Forelimb muscle (tissue), 1 donor: ENCODE results near the gene TRIM50. TPM values are rescaled to one million over a fixed set of nuclear protein-coding genes. Genes with fewer than 3 reads are reported as not detected.
"Not testable (repeated sequence)": the region's sequence is repeated elsewhere in the genome, so short reads cannot be mapped to it uniquely, and the experiment has no call there.

Experiments
- DNase-seq: peaks from one replicate; pipeline ENCODE4 v3.0.0-alpha.2; 2013; ENCODE audit warnings: low read depth
- polyA plus RNA-seq: library from polyadenylated mRNA; unstranded; fragments of 120-200 nt; gene quantifications from one replicate; pipeline ENCODE4 v1.2.1, GENCODE V29; 2013; ENCODE audit not compliant: insufficient read length

TRIM50 gene
- polyA plus RNA-seq, 1 donor: 0.67 TPM

GRCh38 chr7:73314271-73314670, 13.6 kb downstream of the TRIM50 start:
- no peak for DNase-seq

DNA sequence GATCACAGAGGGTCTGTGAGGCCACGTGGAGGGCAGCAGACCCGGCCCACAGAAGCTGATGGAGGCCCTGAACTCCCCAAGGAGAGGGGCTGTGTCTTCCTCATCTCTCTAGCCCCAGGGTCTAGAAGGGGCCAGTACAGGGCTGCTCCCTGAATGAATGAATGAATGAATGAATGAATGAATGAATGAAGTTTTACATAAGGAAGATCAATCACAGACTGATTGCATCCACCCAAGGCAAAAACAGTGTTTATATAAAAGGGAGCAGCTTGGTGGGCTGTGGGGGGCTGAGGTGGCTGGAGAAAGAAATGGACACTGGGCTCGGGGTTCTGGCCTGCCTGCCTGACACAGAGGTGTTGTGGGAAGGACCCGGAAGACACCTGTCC, 14.4 kb downstream of the TRIM50 start:
- no peak for DNase-seq

DNA sequence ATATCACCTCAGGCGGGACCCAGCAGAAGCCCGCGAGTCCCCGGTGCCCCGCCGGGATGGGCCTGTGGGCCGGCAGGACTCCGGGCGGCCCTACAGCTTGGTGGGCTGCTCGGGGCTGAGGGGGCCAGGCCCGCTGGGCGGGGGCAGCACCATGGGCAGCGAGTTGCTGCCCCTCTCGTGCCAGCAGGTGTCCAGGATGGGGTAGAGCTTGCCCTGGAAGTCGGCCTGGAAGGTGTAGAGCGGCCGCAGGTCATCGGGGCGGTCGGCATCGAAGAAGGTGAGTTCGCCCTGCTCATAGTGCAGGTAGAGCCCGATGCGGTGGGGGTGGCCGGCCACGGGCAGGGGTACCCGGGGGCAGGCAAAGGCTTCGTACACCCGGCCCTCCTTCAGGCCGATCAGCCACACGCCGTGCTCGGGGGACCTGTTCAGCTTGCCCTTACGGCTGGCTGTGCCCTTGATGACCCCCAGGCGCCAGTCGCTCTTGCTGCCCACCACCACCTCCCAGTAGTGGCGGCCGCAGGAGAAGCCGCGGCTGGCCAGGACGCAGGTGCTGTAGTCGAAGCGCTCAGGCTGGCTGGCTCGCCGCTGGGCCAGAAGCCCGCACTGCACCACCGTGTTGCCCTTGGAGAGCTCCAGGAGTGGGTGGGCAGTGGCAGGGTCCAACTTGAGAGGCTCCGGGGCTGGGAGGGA, 14.9 kb downstream of the TRIM50 start:
- no peak for DNase-seq

- DNase-seq: not testable (repeated sequence)
These were observed 16.5 kb downstream of the TRIM50 start for GRCh38 chr7:73311421-73311820.

- peak; percentile 28 for DNase-seq
These were observed 19.1 kb downstream of the TRIM50 start, which contains the start of gene NSUN5 for GRCh38 chr7:73308665-73309214. TSS of gene NSUN5 (minus strand) at chr7:73308826. CDS start at chr7:73308790, 36 bp downstream.

- DNase-seq: no peak
These were observed 19.7 kb downstream of the TRIM50 start for GRCh38 chr7:73308074-73308664.

DNA sequence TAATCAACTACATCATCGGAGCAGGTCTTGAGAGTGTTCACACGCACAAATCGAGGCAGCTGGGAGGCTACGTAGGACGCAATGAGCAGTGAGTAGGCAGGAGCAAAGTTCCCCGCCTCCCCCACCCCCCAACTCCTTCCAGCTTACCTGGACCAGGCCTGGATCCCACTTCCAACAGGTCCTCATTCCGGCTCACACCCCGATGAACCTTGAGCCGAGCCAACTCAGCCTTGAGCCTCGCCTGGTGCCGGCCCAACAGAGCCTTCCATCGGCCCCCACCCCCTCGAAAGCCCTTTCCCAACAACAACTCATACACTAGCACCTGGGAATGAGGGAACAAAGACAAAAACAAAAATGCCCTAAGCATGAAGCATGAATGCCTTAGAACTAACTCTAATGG, 20.4 kb downstream of the TRIM50 start:
- DNase-seq: no peak

DNA sequence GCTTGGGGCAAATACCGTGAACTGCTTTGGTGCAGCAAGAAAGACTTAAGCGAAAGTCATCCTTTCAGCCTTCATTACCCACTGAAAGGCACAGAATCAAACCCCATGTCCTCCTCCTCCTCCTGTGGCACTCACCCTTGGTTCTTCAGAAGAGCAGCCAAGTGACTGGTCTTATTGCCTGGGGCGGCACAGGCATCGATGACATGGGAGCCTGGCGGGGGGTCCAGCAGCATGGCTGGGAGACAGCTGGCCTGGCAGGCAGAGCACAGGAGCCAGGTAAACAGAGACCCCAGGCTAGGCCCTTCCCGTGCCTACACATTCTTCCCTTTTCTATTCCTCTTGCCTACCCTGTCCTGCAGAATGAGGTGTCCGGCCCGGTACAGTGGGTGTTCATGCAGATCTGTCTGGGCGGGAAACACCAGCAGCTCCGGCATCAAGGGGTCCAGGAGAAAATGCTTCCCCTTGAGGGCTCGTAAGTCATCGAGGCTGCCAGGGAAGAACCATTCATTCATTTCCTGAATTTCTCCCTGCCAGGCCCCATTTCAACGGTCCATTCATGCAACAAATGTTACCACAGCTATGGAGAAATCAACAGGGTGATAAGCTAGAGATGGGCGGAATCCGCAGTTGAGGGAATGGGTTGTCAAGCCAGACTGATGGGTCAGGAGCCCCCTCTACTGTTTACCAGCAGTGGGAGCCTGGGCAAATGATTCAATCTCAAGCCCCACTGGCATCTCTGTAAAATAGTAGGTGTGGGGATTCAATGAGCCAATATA, 23.1 kb downstream of the TRIM50 start:
- DNase-seq: not testable (repeated sequence)

- no peak for DNase-seq
These were observed 23.8 kb downstream of the TRIM50 start for GRCh38 chr7:73304071-73304470.

DNA sequence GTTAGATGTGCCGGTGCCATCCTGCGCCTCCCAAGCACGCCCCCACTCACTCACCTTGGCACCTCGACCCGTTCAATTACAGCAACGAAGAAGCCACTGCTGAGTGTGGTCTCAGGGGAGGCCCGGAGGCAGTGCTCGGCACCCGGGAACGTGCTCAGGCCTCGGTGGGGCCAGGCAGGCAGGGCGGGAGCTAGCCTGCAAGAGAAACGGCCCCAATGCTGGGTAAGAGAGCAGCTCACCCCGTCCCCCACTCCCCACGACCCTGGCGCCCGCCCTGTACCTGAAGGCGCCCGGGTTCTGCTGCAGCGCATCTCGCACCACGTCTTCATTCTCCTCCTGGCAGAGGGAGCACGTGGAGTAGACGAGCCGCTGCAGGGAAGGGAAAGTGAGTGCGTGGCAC, 24.3 kb downstream of the TRIM50 start:
- DNase-seq: no peak

DNA sequence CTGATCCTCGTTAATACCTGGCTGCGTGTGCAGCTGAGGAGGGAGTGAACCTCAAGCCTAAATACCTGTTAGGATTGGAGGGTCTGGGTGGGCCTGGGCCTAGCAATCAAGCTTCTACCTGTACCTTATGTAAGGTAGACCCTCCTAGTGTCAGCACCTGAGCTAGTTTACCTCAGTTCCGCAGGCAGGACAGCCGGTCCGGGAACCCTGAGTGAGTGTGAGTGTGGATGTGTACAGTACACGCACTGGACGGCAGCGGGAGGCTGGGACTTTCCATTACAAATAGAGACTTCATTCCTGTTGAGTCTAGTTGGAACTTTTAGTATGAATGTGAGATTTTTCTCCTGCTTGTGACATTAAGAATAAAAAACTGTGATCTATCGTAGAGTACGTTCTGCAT, 25.0 kb downstream of the TRIM50 start:
- not testable (repeated sequence) for DNase-seq

- DNase-seq: not testable (repeated sequence)
These were observed 26.8 kb downstream of the TRIM50 start for GRCh38 chr7:73301108-73301507.

- DNase-seq: not testable (repeated sequence)
These were observed 28.1 kb downstream of the TRIM50 start for GRCh38 chr7:73299812-73300211.

- DNase-seq: not testable (repeated sequence)
These were observed 30.2 kb downstream of the TRIM50 start for GRCh38 chr7:73297706-73298105.

DNA sequence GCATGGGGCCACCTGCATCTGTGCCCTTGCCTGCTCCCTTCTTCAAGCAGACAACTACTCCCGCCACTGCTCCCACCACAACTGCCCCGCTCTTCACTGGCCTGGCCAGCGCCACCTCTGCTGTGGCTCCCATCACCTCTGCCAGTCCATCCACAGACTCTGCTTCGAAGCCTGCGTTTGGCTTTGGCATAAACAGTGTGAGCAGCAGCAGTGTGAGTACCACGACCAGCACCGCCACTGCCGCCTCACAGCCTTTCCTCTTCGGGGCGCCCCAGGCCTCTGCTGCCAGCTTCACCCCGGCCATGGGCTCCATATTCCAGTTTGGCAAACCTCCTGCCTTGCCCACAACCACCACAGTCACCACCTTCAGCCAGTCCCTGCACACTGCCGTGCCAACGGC, 30.6 kb downstream of the TRIM50 start:
- not testable (repeated sequence) for DNase-seq

DNA sequence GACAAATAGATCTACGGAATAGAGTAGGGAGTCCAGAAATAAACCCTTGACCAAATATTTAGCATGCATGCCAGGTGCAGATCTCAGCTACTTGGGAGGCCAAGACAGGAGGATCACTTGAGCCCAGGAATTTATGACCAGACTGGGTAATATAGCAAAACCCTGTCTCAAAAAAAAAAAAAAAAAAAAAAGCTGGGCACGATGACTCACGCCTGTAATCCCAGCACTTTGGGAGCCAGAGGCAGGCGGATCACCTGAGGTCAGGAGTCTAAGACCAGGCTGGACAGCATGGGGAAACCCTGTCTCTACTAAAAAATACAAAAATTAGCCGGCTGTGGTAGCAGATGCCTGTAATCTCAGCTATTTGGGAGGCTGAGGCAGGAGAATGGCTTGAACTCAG, 50.7 kb downstream of the TRIM50 start:
- DNase-seq: not testable (repeated sequence)

GRCh38 chr7:73267813-73268212, 60.1 kb downstream of the TRIM50 start:
- DNase-seq: not testable (repeated sequence)

DNA sequence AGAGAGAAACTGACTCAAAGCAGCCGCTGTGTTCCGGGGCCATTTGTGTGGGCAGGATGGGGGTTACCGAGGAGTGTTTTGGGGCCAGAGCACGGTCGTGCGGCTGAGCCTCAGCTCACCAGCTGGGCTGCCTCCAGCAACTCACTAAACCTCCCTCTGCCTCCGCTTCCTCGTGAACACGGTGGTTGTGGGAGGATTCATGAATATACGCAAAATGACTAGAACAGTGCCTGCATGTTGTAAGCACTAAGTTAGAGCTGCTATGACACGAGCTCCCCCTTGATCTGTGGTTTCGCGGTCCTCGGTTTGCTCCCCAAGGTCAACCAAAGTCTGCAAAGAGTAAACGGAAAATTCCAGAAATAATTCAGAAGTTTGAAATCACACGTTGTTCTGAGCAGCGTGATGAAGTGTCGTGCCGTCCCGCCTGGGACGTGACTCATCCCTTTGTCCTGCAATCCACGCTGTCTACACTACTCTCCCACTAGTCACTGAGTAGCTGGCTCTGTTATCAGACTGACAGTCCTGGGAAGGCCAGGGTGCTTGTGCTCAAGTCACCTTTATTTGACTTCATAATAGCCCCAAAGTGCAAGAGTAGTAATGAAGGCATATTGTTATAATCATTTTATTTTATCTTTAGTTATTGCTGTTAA, 61.0 kb downstream of the TRIM50 start:
- not testable (repeated sequence) for DNase-seq
